ENCODE data around the gene SLCO2B1.

- no peak for TF ChIP-seq REST (IDR thresholded peaks at IDR 0.05; ENCODE audit: insufficient replicate concordance, low read depth)
- TF ChIP-seq CTCF (IDR thresholded peaks at IDR 0.05; ENCODE audit: insufficient read depth, low read length): no peak
Measured at GRCh38 chr11:75198278-75198973, 47.5 kb downstream of the SLCO2B1 start.

All from HL-60 (cell line).